Peyer's patch (tissue), 4 donors: Measurements from ENCODE around the gene KIR3DL2.

Experiments
- POLR2A ChIP-seq, 2 donors: fragments of 450-650 bp; IDR thresholded peaks; one replicate each; pipeline ENCODE4 v1.5.1; 2017; ENCODE audit warnings: antibody characterized with exemption in 2 of 2, mild to moderate bottlenecking in 2 of 2, moderate library complexity in 2 of 2
- TF ChIP-seq, protein P1 (sequence below), 6 experiments: fragments of 450-650 bp in 4 of 6; fragments of 200-600 bp in 2 of 6; sonication (generic) in 1 of 6; IDR thresholded peaks; one replicate each; pipeline ENCODE4 v1.5.1; 2017 to 2019; ENCODE audit warnings: antibody characterized with exemption in 6 of 6, mild to moderate bottlenecking in 3 of 6, moderate library complexity in 1 of 6

DNA sequence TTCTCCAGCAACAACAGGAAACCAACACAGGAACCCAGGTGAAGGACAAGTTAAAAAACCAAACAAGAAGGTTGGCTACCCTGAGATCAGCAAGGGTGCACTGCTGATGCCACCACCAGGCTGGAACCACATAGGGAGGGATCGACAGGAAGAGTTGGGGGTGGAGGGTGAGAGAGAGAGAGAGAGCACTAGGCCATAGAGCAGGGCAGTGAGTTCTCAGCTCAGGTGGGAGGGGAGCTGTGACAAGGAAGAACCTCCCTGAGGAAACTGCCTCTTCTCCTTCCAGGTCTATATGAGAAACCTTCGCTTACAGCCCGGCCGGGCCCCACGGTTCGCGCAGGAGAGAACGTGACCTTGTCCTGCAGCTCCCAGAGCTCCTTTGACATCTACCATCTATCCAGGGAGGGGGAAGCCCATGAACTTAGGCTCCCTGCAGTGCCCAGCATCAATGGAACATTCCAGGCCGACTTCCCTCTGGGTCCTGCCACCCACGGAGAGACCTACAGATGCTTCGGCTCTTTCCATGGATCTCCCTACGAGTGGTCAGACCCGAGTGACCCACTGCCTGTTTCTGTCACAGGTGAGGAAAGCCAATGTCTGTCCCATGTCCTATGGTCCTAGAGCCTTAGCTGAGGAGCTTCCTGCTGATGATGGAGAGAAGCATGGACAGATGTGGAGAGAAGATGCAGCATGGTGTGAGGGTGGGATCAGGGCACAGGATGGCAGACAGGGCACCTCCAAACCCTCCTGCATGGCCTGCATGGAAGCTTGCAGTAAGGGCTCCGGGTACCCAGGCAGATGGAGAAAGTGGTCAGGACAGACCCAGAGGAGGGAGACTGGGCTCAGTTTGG is 44.4 kb upstream of the KIR3DL2 start:
- TF ChIP-seq POLR2A (IDR thresholded peaks at IDR 0.05), result no peak
- TF ChIP-seq, protein P1, sequence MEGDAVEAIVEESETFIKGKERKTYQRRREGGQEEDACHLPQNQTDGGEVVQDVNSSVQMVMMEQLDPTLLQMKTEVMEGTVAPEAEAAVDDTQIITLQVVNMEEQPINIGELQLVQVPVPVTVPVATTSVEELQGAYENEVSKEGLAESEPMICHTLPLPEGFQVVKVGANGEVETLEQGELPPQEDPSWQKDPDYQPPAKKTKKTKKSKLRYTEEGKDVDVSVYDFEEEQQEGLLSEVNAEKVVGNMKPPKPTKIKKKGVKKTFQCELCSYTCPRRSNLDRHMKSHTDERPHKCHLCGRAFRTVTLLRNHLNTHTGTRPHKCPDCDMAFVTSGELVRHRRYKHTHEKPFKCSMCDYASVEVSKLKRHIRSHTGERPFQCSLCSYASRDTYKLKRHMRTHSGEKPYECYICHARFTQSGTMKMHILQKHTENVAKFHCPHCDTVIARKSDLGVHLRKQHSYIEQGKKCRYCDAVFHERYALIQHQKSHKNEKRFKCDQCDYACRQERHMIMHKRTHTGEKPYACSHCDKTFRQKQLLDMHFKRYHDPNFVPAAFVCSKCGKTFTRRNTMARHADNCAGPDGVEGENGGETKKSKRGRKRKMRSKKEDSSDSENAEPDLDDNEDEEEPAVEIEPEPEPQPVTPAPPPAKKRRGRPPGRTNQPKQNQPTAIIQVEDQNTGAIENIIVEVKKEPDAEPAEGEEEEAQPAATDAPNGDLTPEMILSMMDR (IDR thresholded peaks at IDR 0.05), result no peak
